Coronary artery (tissue), 2 donors: ENCODE data around the gene HIGD2A.

Experiments
- DNase-seq: peaks from one replicate; pipeline ENCODE4 v3.0.0-alpha.2; 2017; ENCODE audit warnings: low spot score
- H3K27ac ChIP-seq, 2 donors: fragments of 200-600 bp; sonication (generic); one replicate each; pipeline ENCODE4 v1.5.1; 2016 to 2019
- H3K4me3 ChIP-seq: fragments of 200-600 bp; sonication (generic); 2 replicates; pipeline ENCODE4 v1.5.1; 2016; ENCODE audit warnings: mild to moderate bottlenecking, moderate library complexity
- TF ChIP-seq, protein P1 (sequence below): fragments of 200-600 bp; sonication (generic); IDR thresholded peaks from one replicate; pipeline ENCODE4 v1.5.1; 2019; ENCODE audit warnings: antibody characterized with exemption

HIGD2A gene

DNA sequence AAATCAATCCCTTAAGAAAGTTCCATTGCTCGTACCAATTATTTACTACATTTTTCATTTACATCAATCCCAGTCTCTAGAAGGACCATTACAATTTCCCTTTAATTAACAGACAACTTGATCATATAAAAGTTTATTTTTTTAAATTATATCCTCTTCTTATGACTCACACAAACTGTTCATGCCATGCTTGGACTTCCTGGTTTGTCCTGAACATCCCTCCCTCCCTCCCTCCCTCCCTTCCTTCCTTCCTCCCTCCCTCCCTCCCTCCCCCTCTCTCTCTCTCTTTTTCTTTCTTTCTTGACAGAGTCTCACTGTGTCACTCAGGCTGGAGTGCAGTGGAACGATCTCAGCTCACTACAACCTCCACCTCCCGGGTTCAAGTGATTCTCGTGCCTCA lies 39.4 kb downstream of the HIGD2A start:
- DNase-seq, result no peak
- no peak overlapping the region for H3K4me3 ChIP-seq
- no peak overlapping the region for H3K27ac ChIP-seq
- TF ChIP-seq, protein P1, sequence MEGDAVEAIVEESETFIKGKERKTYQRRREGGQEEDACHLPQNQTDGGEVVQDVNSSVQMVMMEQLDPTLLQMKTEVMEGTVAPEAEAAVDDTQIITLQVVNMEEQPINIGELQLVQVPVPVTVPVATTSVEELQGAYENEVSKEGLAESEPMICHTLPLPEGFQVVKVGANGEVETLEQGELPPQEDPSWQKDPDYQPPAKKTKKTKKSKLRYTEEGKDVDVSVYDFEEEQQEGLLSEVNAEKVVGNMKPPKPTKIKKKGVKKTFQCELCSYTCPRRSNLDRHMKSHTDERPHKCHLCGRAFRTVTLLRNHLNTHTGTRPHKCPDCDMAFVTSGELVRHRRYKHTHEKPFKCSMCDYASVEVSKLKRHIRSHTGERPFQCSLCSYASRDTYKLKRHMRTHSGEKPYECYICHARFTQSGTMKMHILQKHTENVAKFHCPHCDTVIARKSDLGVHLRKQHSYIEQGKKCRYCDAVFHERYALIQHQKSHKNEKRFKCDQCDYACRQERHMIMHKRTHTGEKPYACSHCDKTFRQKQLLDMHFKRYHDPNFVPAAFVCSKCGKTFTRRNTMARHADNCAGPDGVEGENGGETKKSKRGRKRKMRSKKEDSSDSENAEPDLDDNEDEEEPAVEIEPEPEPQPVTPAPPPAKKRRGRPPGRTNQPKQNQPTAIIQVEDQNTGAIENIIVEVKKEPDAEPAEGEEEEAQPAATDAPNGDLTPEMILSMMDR, result no peak

DNA sequence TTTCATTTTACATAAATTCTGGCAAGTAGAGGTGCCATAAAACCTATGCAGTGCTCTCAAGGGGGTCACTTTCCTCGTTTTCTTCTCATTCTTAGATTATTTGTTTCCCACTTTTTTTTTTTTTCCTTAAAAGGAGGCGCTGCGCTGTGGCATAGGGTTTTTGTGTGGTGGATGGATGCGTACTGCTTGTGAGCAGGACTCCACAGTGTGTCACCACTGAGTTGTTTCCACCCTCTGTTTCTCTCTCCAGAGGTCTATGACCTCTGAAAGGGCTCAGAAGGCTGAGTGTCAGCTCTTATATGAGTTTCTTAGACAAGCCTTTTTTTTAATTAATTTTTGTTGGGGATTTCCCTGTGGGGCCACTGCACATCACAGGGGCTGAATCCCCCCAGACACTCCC lies 41.4 kb downstream of the HIGD2A start:
- TF ChIP-seq, protein P1, result no peak
- H3K27ac ChIP-seq, result no peak overlapping the region
- DNase-seq, result no peak
- H3K4me3 ChIP-seq, result no peak overlapping the region

DNA sequence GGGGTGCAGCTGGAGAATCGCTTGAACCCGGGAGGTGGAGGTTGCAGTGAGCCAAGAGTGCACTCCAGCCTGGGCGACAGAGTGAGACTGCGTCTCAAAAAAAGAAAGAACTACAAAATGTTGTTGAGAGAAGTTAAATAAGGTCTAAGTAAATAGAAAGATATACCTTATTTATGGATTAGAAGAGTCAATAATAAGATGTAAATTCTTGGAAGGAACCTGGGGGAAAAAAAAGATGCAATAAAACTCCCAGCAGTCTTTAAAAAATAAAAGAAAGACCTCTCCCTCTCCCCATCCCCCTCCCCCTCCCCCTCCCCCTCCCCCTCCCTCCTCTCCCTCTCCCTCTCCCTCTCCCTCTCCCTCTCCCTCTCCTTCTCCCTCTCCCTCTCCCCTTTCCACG lies 44.2 kb downstream of the HIGD2A start:
- H3K4me3 ChIP-seq, result no peak overlapping the region
- TF ChIP-seq, protein P1, result no peak
- H3K27ac ChIP-seq, result no peak overlapping the region
- DNase-seq, result no peak

DNA sequence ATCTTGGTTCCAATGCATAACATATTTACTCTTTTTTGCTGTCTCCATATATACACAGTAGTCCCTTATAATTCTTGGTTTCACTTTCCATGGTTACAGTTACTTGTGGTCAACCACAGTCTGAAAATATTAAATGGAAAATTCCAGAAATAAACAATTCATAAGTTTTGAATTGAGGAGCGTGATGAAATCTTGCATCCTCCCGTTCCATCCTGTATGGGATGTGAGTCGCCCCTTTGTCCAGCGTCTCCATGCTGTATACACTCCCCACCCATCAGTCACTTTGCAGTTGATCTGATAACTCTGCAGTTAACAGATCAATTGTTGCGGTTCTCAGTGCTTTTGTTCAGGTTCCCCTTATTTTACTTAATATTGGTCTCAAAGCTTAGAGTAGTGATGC lies 48.1 kb downstream of the HIGD2A start:
- TF ChIP-seq, protein P1, result no peak
- Histone ChIP-seq H3K27ac (no peak overlapping the region), H3K4me3 (no peak overlapping the region)

DNA sequence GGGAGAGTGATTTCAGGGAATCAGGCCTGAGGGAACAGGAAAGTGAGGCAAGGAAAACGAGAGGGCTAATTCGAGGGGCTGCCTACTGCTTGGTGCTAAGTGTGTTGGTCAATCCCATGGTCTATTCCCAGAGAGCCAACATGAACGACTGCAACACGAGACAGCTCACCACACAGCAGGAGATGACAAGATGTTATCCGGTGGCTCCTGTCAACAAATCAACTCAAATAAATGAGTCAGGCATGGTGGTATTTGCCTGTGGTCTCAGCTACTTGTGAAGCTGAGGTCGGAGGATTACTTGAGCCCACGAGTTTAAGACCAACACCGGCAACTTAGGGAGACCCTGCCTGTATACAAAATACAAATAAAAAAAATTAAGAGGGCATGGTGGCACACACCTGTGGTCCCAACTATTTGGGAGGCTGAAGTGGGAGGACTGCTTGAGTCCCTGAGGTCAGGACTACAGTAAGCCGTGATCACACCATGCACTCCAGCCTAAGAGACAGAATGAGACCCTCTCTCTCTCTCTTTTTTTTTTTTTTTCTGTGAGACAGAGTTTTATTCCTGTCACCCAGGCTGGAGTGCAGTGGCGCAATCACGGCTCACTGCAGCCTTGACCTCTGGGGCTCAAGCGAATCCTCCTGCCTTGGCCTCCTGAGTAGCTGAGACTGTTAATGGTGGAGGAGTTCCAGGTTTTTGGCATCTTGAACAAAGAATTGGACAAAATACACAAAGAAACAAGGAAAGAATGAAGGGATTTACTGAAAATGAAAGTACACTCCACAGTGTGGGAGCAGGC lies 50.6 kb downstream of the HIGD2A start:
- no peak overlapping the region for H3K27ac ChIP-seq
- TF ChIP-seq, protein P1, result no peak

More for the DNA sequence above, 48.1 kb downstream of the HIGD2A start:
- no peak for DNase-seq

More for the DNA sequence above, 50.6 kb downstream of the HIGD2A start:
- H3K4me3 ChIP-seq, result no peak overlapping the region
- no peak for DNase-seq
